Astrocyte (in vitro differentiated cells and primary cell): ENCODE data around the gene YAF2. TPM values are rescaled to one million over a fixed set of nuclear protein-coding genes. Genes with fewer than 3 reads are reported as not detected.

Source experiments
- DNase-seq: peaks from one replicate; pipeline ENCODE4 v3.0.0-alpha.2; 2010; ENCODE audit warnings: low read depth
- FAIRE-seq: peaks from 2 replicates; lab custom pipeline; 2011; peaks lifted over from hg19 to GRCh38; lab: Jason Lieb, UNC
- H2AFZ ChIP-seq: 2 replicates; pipeline ENCODE4 v1.6.0; 2012; ENCODE audit warnings: low read depth, low read length, inconsistent platforms
- H3K27ac ChIP-seq: 2 replicates; pipeline ENCODE4 v1.5.1; 2011; ENCODE audit warnings: low read depth, low read length, inconsistent platforms
- H3K27me3 ChIP-seq: 2 replicates; pipeline ENCODE4 v1.6.0; 2011; ENCODE audit warnings: low read length, inconsistent platforms; ENCODE audit not compliant: insufficient read depth
- H3K36me3 ChIP-seq: 2 replicates; pipeline ENCODE4 v1.5.1; 2011; ENCODE audit warnings: low read length, inconsistent platforms; ENCODE audit not compliant: insufficient read depth
- H3K4me1 ChIP-seq: 2 replicates; pipeline ENCODE4 v1.5.1; 2011; ENCODE audit warnings: low read length, inconsistent platforms; ENCODE audit not compliant: insufficient read depth
- H3K4me2 ChIP-seq: 2 replicates; pipeline ENCODE4 v1.6.0; 2012; ENCODE audit warnings: low read length, inconsistent platforms
- H3K4me3 ChIP-seq: 2 replicates; pipeline ENCODE4 v1.5.1; 2011; ENCODE audit warnings: low read depth, mild to moderate bottlenecking, low read length, inconsistent platforms; ENCODE audit not compliant: insufficient read depth
- H3K79me2 ChIP-seq: 2 replicates; pipeline ENCODE4 v1.6.0; 2012; ENCODE audit warnings: mild to moderate bottlenecking, low read length, inconsistent platforms; ENCODE audit not compliant: insufficient read depth
- H3K9ac ChIP-seq: 2 replicates; pipeline ENCODE4 v1.6.0; 2012; ENCODE audit warnings: mild to moderate bottlenecking, low read length, inconsistent platforms
- H3K9me3 ChIP-seq: 2 replicates; pipeline ENCODE4 v1.5.1; 2012; ENCODE audit warnings: low read depth, mild to moderate bottlenecking, low read length, inconsistent platforms; ENCODE audit not compliant: insufficient read depth
- H4K20me1 ChIP-seq: 2 replicates; pipeline ENCODE4 v1.6.0; 2012; ENCODE audit warnings: low read length, inconsistent platforms; ENCODE audit not compliant: insufficient read depth
- H3K27ac Mint-ChIP-seq: one replicate; pipeline ENCODE4 v1.8.0; 2021; ENCODE audit warnings: mild to moderate bottlenecking, mixed read lengths; ENCODE audit not compliant: unreplicated experiment
- H3K27me3 Mint-ChIP-seq: one replicate; pipeline ENCODE4 v1.8.0; 2021; ENCODE audit warnings: low read depth, mixed read lengths; ENCODE audit not compliant: unreplicated experiment
- H3K36me3 Mint-ChIP-seq: one replicate; pipeline ENCODE4 v1.8.0; 2021; ENCODE audit warnings: low read depth, mixed read lengths; ENCODE audit not compliant: unreplicated experiment
- H3K4me1 Mint-ChIP-seq: one replicate; pipeline ENCODE4 v1.8.0; 2021; ENCODE audit warnings: low read depth, mixed read lengths; ENCODE audit not compliant: unreplicated experiment
- H3K4me3 Mint-ChIP-seq: one replicate; pipeline ENCODE4 v1.8.0; 2021; ENCODE audit warnings: mild to moderate bottlenecking, moderate library complexity, mixed read lengths; ENCODE audit not compliant: unreplicated experiment
- H3K9me3 Mint-ChIP-seq: one replicate; pipeline ENCODE4 v1.8.0; 2021; ENCODE audit warnings: mild to moderate bottlenecking, mixed read lengths; ENCODE audit not compliant: unreplicated experiment
- EZH2 ChIP-seq: IDR thresholded peaks from 2 replicates; pipeline ENCODE4 v1.6.1; 2012; ENCODE audit warnings: mild to moderate bottlenecking, low read length, inconsistent platforms; ENCODE audit not compliant: insufficient read depth
- total RNA-seq: library from RNA; stranded (reverse); gene quantifications from 2 replicates; pipeline ENCODE4 v1.2.1, GENCODE V29; 2021
- TF ChIP-seq, protein P1 (sequence below): IDR thresholded peaks from 2 replicates; pipeline ENCODE4 v1.5.1; 2011; ENCODE audit warnings: low read depth, mild to moderate bottlenecking, inconsistent platforms, low read length, moderate library complexity; ENCODE audit not compliant: insufficient read depth

Gene YAF2
- total RNA-seq, 1 donor from 2014 or later, result 28.6 TPM

DNA sequence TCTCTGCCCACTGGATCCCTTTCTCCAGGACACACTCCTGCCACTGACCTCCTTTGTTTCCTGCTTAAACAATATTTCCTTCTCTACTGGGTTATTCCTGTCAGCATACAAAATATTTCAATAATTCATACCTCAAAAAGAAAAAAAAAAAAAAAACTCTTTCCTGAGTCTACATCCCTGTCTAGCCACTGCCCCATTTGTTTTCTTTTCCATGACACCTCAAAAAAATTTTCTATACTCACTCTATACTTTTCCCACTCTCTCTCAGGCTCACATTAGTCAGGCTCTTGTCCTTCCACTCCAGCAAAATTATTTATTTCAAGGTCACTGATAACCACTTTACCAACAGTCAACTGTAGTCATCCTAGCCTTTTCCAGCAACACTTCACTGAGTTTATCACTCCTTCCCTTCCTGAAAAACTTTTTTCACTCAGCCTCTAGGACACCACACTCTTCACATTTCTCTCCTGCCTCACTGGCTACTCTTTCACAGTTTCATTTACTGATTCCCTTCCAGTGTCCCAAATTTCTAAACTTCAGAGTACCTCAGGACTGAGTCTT is 64.0 kb downstream of the YAF2 start:
- no peak for DNase-seq
- no peak overlapping the region for H3K4me2 ChIP-seq
- peaks cover 5% of the 10 kb centered on the region for H4K20me1 ChIP-seq
- Mint-ChIP-seq H3K4me1 (peaks cover 7% of the 10 kb centered on the region), H3K27ac (no peak overlapping the region), H3K4me3 (no peak overlapping the region), H3K27me3 (no peaks in the 10 kb centered on the region), H3K36me3 (peaks cover 21% of the 10 kb centered on the region), H3K9me3 (peaks cover 3% of the 10 kb centered on the region)
- peaks cover 2% of the 10 kb centered on the region for H3K36me3 ChIP-seq
- no peaks in the 10 kb centered on the region for H3K9me3 ChIP-seq
- H3K27me3 ChIP-seq, result no peaks in the 10 kb centered on the region
- peaks cover 6% of the 10 kb centered on the region for H3K79me2 ChIP-seq
- no peaks in the 10 kb centered on the region for H3K4me1 ChIP-seq
- H3K4me3 ChIP-seq, result no peak overlapping the region
- H2AFZ ChIP-seq, result no peak overlapping the region
- no peak for FAIRE-seq
- no peak overlapping the region for H3K27ac ChIP-seq
- no peak overlapping the region for H3K9ac ChIP-seq
- TF ChIP-seq EZH2, result no peak
- TF ChIP-seq, protein P1, sequence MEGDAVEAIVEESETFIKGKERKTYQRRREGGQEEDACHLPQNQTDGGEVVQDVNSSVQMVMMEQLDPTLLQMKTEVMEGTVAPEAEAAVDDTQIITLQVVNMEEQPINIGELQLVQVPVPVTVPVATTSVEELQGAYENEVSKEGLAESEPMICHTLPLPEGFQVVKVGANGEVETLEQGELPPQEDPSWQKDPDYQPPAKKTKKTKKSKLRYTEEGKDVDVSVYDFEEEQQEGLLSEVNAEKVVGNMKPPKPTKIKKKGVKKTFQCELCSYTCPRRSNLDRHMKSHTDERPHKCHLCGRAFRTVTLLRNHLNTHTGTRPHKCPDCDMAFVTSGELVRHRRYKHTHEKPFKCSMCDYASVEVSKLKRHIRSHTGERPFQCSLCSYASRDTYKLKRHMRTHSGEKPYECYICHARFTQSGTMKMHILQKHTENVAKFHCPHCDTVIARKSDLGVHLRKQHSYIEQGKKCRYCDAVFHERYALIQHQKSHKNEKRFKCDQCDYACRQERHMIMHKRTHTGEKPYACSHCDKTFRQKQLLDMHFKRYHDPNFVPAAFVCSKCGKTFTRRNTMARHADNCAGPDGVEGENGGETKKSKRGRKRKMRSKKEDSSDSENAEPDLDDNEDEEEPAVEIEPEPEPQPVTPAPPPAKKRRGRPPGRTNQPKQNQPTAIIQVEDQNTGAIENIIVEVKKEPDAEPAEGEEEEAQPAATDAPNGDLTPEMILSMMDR, result no peak

DNA sequence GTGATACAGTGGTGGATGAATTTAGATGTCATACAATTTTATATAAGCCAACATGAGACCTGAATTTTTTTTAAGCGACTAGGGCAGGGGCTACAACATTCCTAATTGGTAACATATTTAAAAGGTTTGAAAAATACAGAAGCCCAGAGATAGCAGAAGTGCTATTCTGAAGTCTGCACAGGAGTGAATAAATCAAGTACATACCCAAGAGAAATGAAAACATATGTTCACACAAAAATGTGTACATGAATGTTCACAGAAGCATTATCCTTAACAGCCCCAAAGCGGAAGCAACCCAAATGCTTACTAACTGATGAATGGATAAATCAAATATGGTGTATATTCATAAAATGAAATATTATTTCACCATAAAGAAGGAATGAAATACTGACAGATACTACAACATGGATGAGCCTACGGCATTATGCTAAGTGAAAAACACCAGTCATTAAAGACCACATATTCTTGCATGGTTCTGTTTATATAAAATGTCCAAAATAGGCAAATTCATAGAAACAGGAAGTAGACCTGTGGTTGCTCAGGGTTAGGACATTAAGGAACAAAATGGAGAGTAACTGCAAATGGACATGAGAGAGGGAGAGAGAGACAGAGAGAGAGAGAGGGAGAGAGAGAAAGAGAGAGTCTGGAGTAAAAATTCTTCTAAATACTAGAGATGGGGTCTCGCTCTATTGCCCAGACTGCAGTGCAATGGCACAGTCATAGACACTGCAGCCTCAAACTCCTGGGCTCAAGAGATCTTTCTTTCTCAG is 65.4 kb downstream of the YAF2 start:
- Histone ChIP-seq H3K4me2 (no peak overlapping the region), H3K4me1 (no peaks in the 10 kb centered on the region), H3K4me3 (no peak overlapping the region), H3K27me3 (no peaks in the 10 kb centered on the region), H3K9ac (no peak overlapping the region), H3K9me3 (no peaks in the 10 kb centered on the region), H3K27ac (no peak overlapping the region), H3K79me2 (peaks cover 6% of the 10 kb centered on the region), H4K20me1 (peaks cover 5% of the 10 kb centered on the region), H3K36me3 (peaks cover 2% of the 10 kb centered on the region), H2AFZ (no peak overlapping the region)
- H3K4me3 Mint-ChIP-seq, result no peak overlapping the region
- peaks cover 3% of the 10 kb centered on the region for H3K9me3 Mint-ChIP-seq
- H3K27me3 Mint-ChIP-seq, result no peaks in the 10 kb centered on the region
- H3K36me3 Mint-ChIP-seq, result peaks cover 20% of the 10 kb centered on the region
- DNase-seq (no peak), FAIRE-seq (no peak)
- no peak for TF ChIP-seq EZH2
- TF ChIP-seq, protein P1, result no peak
- H3K4me1 Mint-ChIP-seq, result peaks cover 7% of the 10 kb centered on the region
- H3K27ac Mint-ChIP-seq, result no peak overlapping the region

DNA sequence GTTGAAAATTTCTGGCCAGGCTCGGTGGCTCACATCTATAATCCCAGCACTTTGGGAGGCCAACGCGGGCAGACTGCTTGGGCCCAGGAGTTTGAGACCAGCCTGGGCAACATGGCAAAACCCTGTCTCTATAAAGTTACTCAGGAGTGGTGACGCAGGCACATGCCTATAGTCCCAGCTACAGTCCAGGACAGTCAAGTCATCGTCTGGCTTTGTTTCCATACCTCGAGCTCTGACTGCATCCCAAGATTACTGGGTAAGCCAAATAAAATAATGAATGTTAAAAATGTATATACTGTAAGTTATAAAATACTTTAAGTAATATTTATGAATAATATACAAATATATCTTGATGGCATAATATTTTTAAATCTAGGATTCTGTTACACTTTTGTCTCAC is 70.3 kb downstream of the YAF2 start:
- DNase-seq, result no peak
- H3K9me3 ChIP-seq, result no peaks in the 10 kb centered on the region
- Mint-ChIP-seq H3K4me3 (no peak overlapping the region), H3K36me3 (peaks cover 6% of the 10 kb centered on the region), H3K9me3 (peaks cover 1% of the 10 kb centered on the region), H3K4me1 (peaks cover 4% of the 10 kb centered on the region), H3K27me3 (no peaks in the 10 kb centered on the region), H3K27ac (no peak overlapping the region)
- no peak overlapping the region for H3K4me3 ChIP-seq
- no peak overlapping the region for H3K9ac ChIP-seq
- H3K36me3 ChIP-seq, result peaks cover 4% of the 10 kb centered on the region
- H3K27ac ChIP-seq, result no peak overlapping the region
- no peaks in the 10 kb centered on the region for H3K27me3 ChIP-seq
- no peak overlapping the region for H2AFZ ChIP-seq
- H3K4me2 ChIP-seq, result no peak overlapping the region
- FAIRE-seq, result no peak
- H3K4me1 ChIP-seq, result no peaks in the 10 kb centered on the region
- H3K79me2 ChIP-seq, result peaks cover under 1% of the 10 kb centered on the region
- TF ChIP-seq, protein P1, result no peak
- TF ChIP-seq EZH2, result no peak
- no peaks in the 10 kb centered on the region for H4K20me1 ChIP-seq
